ES-I3 (cell line): Measurements from ENCODE around the gene B3GNT5.

Experiments
- H3K36me3 ChIP-seq: 2 replicates; pipeline ENCODE4 v1.6.1; 2013; ENCODE audit warnings: mild to moderate bottlenecking, low read length, control low read depth, moderate library complexity; ENCODE audit not compliant: insufficient read depth
- H3K4me1 ChIP-seq: 2 replicates; pipeline ENCODE4 v1.6.1; 2013; ENCODE audit warnings: mild to moderate bottlenecking, control low read depth, low read length; ENCODE audit not compliant: insufficient read depth
- H3K9ac ChIP-seq: 2 replicates; pipeline ENCODE4 v1.6.1; 2013; ENCODE audit warnings: low read depth, mild to moderate bottlenecking, low read length, moderate library complexity
- H3K9me3 ChIP-seq: 2 replicates; pipeline ENCODE4 v1.6.1; 2013; ENCODE audit warnings: mild to moderate bottlenecking, low read length, moderate library complexity; ENCODE audit not compliant: control insufficient read depth, insufficient read depth

The B3GNT5 gene

GRCh38 chr3:183301937-183302580, 49.0 kb downstream of the B3GNT5 start:
- no peaks in the 10 kb centered on the region; the same call in 1 of the 2 replicates for H3K36me3 ChIP-seq
- no peaks in the 10 kb centered on the region for H3K9me3 ChIP-seq
- no peak overlapping the region for H3K9ac ChIP-seq
- H3K4me1 ChIP-seq: peaks cover 16% of the 10 kb centered on the region

- 0 out of 2 replicates have a peak, but pooled peaks cover 5% of the 10 kb centered on the region for H3K4me1 ChIP-seq
- H3K9ac ChIP-seq: no peak overlapping the region
- peaks cover 5% of the 10 kb centered on the region for H3K36me3 ChIP-seq
- no peaks in the 10 kb centered on the region for H3K9me3 ChIP-seq
These were observed 50.6 kb downstream of the B3GNT5 start for GRCh38 chr3:183303690-183304089.

GRCh38 chr3:183306798-183307671, 54.0 kb downstream of the B3GNT5 start:
- H3K36me3 ChIP-seq: peaks cover 7% of the 10 kb centered on the region; the same call in 1 of the 2 replicates
- H3K9ac ChIP-seq: no peak overlapping the region
- H3K4me1 ChIP-seq: no peaks in the 10 kb centered on the region
- no peaks in the 10 kb centered on the region for H3K9me3 ChIP-seq

- no peak overlapping the region for H3K9ac ChIP-seq
These were observed 54.7 kb downstream of the B3GNT5 start for GRCh38 chr3:183307749-183308148.

GRCh38 chr3:183308751-183309150, 55.7 kb downstream of the B3GNT5 start:
- H3K9ac ChIP-seq: no peak overlapping the region
- no peaks in the 10 kb centered on the region for H3K9me3 ChIP-seq
- H3K36me3 ChIP-seq: peaks cover 7% of the 10 kb centered on the region; the same call in 1 of the 2 replicates
- H3K4me1 ChIP-seq: no peaks in the 10 kb centered on the region

More at GRCh38 chr3:183307749-183308148, 54.7 kb downstream of the B3GNT5 start:
- H3K36me3 ChIP-seq: peaks cover 7% of the 10 kb centered on the region; the same call in 1 of the 2 replicates
- no peaks in the 10 kb centered on the region for H3K4me1 ChIP-seq
- H3K9me3 ChIP-seq: no peaks in the 10 kb centered on the region

- Histone ChIP-seq H3K36me3 (peaks cover 7% of the 10 kb centered on the region; the same call in 1 of the 2 replicates), H3K4me1 (no peaks in the 10 kb centered on the region), H3K9me3 (no peaks in the 10 kb centered on the region), H3K9ac (no peak overlapping the region)
These were observed 56.2 kb downstream of the B3GNT5 start for GRCh38 chr3:183309276-183309675.

GRCh38 chr3:183310936-183311335, 57.9 kb downstream of the B3GNT5 start:
- Histone ChIP-seq H3K4me1 (no peaks in the 10 kb centered on the region), H3K36me3 (peaks cover 7% of the 10 kb centered on the region; the same call in 1 of the 2 replicates), H3K9ac (no peak overlapping the region), H3K9me3 (no peaks in the 10 kb centered on the region)

GRCh38 chr3:183312433-183312832, 59.4 kb downstream of the B3GNT5 start:
- H3K36me3 ChIP-seq: peaks cover 10% of the 10 kb centered on the region; the same call in 1 of the 2 replicates
- no peaks in the 10 kb centered on the region for H3K9me3 ChIP-seq
- no peaks in the 10 kb centered on the region for H3K4me1 ChIP-seq
- H3K9ac ChIP-seq: no peak overlapping the region

GRCh38 chr3:183313351-183313750, 60.3 kb downstream of the B3GNT5 start:
- Histone ChIP-seq H3K9me3 (no peaks in the 10 kb centered on the region), H3K4me1 (no peaks in the 10 kb centered on the region), H3K9ac (no peak overlapping the region), H3K36me3 (peaks cover 6% of the 10 kb centered on the region; the same call in 1 of the 2 replicates)

GRCh38 chr3:183313764-183314163, 60.7 kb downstream of the B3GNT5 start:
- no peaks in the 10 kb centered on the region for H3K4me1 ChIP-seq
- peaks cover 6% of the 10 kb centered on the region; the same call in 1 of the 2 replicates for H3K36me3 ChIP-seq
- H3K9ac ChIP-seq: no peak overlapping the region
- H3K9me3 ChIP-seq: no peaks in the 10 kb centered on the region

- H3K9ac ChIP-seq: no peak overlapping the region
- no peaks in the 10 kb centered on the region for H3K9me3 ChIP-seq
- no peaks in the 10 kb centered on the region for H3K4me1 ChIP-seq
- H3K36me3 ChIP-seq: peaks cover 5% of the 10 kb centered on the region; the same call in 1 of the 2 replicates
These were observed 62.7 kb downstream of the B3GNT5 start for GRCh38 chr3:183315739-183316138.

GRCh38 chr3:183317271-183317670, 64.2 kb downstream of the B3GNT5 start:
- no peaks in the 10 kb centered on the region for H3K9me3 ChIP-seq
- H3K9ac ChIP-seq: no peak overlapping the region
- H3K4me1 ChIP-seq: no peaks in the 10 kb centered on the region
- 0 out of 2 replicates have a peak, but pooled peaks cover 3% of the 10 kb centered on the region for H3K36me3 ChIP-seq

- no peak overlapping the region for H3K9ac ChIP-seq
- 0 out of 2 replicates have a peak, but pooled peaks cover 3% of the 10 kb centered on the region for H3K36me3 ChIP-seq
- no peaks in the 10 kb centered on the region for H3K9me3 ChIP-seq
- no peaks in the 10 kb centered on the region for H3K4me1 ChIP-seq
These were observed 65.1 kb downstream of the B3GNT5 start for GRCh38 chr3:183317886-183318865.

GRCh38 chr3:183318877-183319276, 65.8 kb downstream of the B3GNT5 start:
- Histone ChIP-seq H3K4me1 (no peaks in the 10 kb centered on the region), H3K36me3 (0 out of 2 replicates have a peak, but pooled peaks cover 3% of the 10 kb centered on the region), H3K9me3 (no peaks in the 10 kb centered on the region), H3K9ac (no peak overlapping the region)
